Ramos (cell line): ENCODE results near the gene COL23A1.
"Not testable (repeated sequence)": the region's sequence is repeated elsewhere in the genome, so short reads cannot be mapped to it uniquely, and the experiment has no call there.

Source experiments
- in situ Hi-C: fragments of 300-500 bp; cut with MboI; formaldehyde crosslinking; loops from one replicate; pipeline ENCODE4 v1.14.3; 2022; ENCODE audit warnings: low sequenced_read_pairs; ENCODE audit not compliant: unreplicated experiment

The COL23A1 gene

GRCh38 chr5:178242416-178242815, 347.8 kb downstream of the COL23A1 start:
- in situ Hi-C loops: no loop called here

GRCh38 chr5:178241688-178242231, 348.4 kb downstream of the COL23A1 start:
- in situ Hi-C loops: no loop called here

GRCh38 chr5:178241231-178241663, 348.9 kb downstream of the COL23A1 start:
- in situ Hi-C loops: no loop called here

GRCh38 chr5:178240766-178241165, 349.4 kb downstream of the COL23A1 start:
- in situ Hi-C loops: no loop called here

GRCh38 chr5:178240341-178240741, 349.9 kb downstream of the COL23A1 start:
- in situ Hi-C loops: no loop called here

- in situ Hi-C loops: not testable (repeated sequence)
These were observed 350.4 kb downstream of the COL23A1 start for GRCh38 chr5:178239626-178240301.

GRCh38 chr5:178238711-178239592, 351.2 kb downstream of the COL23A1 start:
- in situ Hi-C loops: no loop called here

- in situ Hi-C loops: no loop called here
These were observed 351.9 kb downstream of the COL23A1 start for GRCh38 chr5:178238313-178238635.

GRCh38 chr5:178237431-178238312, 352.5 kb downstream of the COL23A1 start:
- in situ Hi-C loops: no loop called here

- in situ Hi-C loops: no loop called here
These were observed 353.5 kb downstream of the COL23A1 start for GRCh38 chr5:178236679-178237078.

GRCh38 chr5:178236126-178236525, 354.1 kb downstream of the COL23A1 start:
- in situ Hi-C loops: no loop called here

GRCh38 chr5:178235588-178235974, 354.6 kb downstream of the COL23A1 start:
- in situ Hi-C loops: no loop called here

GRCh38 chr5:178234750-178235587, 355.2 kb downstream of the COL23A1 start:
- in situ Hi-C loops: no loop called here

- in situ Hi-C loops: no loop called here
These were observed 356.0 kb downstream of the COL23A1 start for GRCh38 chr5:178234121-178234749.

- in situ Hi-C loops: no loop called here
These were observed 357.2 kb downstream of the COL23A1 start for GRCh38 chr5:178232920-178233429.

- in situ Hi-C loops: no loop called here
These were observed 357.9 kb downstream of the COL23A1 start, which contains the start of gene PHYKPL for GRCh38 chr5:178232124-178232919. PHYKPL (minus strand) TSS chr5:178232802; CDS start chr5:178232550, 252 bp downstream.

GRCh38 chr5:178231539-178232123, 358.6 kb downstream of the COL23A1 start:
- in situ Hi-C loops: no loop called here
